GM10847 (cell line): ENCODE data around the gene LNPK.

Experiments
- POLR2A ChIP-seq: IDR thresholded peaks from 2 replicates; pipeline ENCODE4 v1.6.1; 2011; ENCODE audit not compliant: insufficient read length; ENCODE audit errors: extremely low read depth

Gene LNPK

DNA sequence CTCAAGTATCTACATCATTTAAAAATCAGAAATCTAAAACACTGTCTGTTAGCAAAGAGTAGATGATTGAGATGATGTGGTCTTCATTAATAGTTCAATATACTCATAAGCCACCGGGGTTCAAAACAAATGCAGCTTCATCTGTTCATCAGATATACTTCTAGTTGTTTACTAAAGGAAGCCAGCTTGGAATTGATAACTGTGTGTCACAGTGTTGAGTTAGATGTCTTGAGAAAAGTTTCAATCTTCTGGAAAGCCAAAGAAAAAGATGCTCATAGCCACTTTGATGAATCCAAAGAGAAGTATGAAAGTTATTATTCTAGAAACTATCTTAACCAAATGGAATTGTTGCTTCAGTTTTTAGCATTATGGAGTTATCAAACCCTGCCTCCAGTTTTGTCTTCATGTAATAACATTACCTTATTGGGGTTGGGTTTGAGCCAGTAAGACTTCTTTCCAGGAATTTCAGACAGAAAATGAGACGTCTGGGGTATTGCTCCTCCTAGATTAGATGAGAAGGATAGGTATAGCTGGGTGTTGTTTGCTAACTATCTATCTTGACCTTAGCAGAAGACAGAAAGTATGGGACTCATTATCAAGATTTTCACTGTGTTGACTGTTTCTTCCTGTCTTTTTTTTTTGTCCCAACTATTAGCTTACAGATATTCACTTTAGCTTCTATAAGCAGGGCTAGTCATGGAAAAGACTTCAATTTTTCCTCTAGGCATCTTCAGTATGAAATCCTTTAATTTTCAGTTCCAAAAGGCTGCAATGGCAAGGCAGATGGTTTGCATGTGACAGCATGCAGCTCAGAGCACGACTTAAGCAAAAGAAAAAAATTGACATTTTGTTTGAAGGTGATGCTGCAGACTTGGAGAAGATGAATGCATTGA is 66.5 kb downstream of the LNPK start:
- no peak for TF ChIP-seq POLR2A

DNA sequence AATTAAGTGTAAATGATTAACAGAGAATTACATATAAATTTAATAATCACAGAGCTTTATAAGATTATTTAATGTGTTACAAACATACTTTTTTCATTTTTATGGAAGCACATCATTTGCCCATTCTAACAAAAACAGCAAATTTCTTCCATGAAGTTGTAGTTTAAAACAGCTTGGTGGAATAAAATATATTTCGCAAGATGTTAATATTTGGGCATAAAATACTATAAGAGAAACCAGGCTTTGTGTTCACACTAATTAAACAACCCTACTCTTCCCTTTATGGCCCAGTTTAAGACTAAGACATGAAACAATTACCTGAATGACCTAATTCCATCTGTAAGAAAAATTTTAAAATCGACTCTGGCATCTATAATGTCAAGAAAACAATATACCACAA is 69.4 kb downstream of the LNPK start:
- TF ChIP-seq POLR2A: no peak

DNA sequence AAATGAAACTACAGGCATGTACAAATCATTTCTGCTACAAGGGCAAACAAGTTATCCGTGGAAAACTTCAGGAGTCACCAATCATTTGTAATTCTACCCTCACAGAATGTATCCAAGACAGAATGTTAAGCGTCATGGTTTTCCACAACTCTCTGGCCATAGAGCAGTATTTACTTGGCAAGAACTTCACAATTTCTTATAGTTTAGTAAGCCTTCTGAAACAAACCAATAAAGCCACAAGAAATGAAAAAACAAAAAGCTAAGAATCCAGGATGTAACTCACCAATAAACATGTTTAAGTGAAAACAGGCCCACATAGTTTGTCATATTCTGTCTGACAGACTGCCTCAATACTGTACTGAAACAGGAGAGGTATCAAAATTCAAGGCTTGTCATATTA is 70.3 kb downstream of the LNPK start:
- TF ChIP-seq POLR2A: no peak

- no peak for TF ChIP-seq POLR2A
These were observed 71.6 kb downstream of the LNPK start for GRCh38 chr2:175930504-175930903.

DNA sequence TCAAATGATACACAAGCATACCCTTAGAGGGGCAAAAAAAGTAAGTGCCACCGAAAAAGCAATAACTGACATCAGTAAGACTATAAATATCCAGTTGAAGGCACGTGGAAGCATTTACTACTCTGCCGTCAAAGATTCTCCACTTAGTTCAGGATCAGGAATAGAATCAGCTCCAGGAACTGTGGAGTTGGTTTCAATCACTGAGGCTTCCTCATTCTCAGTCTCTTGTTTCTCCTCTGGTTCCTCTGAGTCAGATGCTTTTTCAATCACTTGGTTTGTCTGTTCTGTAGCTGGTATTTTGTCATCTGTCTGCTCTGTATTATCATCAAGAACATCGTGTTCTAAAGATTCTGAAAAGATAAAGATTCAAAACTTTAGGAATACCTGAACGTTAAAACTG is 72.2 kb downstream of the LNPK start:
- TF ChIP-seq POLR2A: no peak

GRCh38 chr2:175926272-175926671 is 75.8 kb downstream of the LNPK start:
- no peak for TF ChIP-seq POLR2A

GRCh38 chr2:175922160-175922559 is 79.9 kb downstream of the LNPK start:
- TF ChIP-seq POLR2A: no peak

DNA sequence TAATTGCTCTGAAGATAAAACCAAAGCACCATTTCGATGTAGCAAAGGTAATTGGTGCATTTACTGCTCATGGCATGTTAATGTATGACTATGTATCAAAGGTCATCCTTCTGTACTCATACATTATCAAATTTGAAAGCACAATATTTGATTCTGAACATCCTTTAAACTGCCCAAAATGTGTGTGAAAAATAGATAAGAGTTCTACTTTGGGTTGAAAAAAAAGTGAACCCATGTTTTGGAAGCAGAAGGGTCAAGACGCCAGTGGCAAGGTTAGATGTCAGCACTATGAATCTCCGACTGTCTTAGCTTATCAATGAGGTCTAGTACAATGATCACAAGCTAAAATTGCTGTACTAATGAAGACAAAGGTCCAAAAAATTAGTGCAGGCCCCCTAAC is 83.1 kb downstream of the LNPK start:
- TF ChIP-seq POLR2A: no peak

- no peak for TF ChIP-seq POLR2A
These were observed 87.2 kb downstream of the LNPK start for GRCh38 chr2:175914846-175915245.

GRCh38 chr2:175904035-175904434 is 98.0 kb downstream of the LNPK start:
- no peak for TF ChIP-seq POLR2A

DNA sequence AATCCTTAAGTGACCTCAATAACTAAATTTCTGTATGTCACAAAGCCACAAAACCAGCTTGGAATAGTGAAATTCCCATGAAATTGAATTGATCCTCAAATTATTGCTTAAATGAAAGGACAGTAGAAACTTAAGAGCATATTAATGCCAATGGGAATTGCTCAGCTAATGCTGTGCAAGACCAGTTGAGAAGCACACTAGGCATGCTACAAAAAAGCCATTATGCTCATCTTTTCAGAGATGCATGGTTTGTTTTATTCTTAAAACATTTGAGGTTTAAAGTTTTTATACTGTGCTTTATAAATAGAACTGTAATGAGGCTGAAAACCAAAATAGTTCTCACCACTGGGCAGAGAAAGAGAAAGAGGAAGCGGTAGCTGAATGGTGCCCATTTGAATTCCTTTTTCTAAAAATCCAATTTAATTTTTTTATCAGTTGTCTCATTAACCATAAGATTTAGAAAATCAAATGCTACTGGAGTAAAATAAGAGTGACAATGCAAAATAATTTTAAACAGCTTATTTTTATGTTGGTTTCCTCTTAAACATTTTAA is 98.6 kb downstream of the LNPK start:
- TF ChIP-seq POLR2A: no peak

GRCh38 chr2:175892046-175892445 is 110.0 kb downstream of the LNPK start:
- no peak for TF ChIP-seq POLR2A

DNA sequence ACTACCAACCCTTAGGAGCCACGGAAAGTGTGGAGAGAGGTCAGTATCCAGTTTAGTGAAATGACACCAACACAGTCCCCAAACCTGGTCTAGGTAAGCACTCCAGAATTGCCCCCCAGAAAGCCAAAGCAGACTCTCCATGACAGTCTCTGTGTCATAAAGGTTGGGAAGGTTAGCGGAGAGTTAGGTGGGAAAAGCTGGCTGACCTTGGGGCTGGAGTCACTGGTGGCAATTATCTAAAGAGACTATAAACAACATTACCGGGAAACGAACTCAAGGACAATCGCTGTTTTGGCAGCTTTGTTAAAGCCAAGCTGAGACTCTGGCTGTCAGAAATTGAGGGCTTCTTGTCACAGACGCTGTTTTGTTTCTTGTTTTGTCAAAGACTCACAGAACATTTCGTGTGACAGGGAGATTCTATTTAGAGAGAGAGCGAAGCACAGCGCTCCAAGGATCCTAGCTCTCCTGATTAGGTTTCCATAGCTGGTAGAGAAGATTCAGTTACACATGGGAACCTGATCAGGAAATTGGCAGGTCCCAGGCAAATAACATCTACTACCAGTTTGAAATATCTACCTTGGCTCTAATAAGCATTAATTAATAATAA is 111.3 kb downstream of the LNPK start:
- TF ChIP-seq POLR2A: no peak

- TF ChIP-seq POLR2A: no peak
These were observed 112.3 kb downstream of the LNPK start for GRCh38 chr2:175889701-175890302.

- no peak for TF ChIP-seq POLR2A
These were observed 114.3 kb downstream of the LNPK start for GRCh38 chr2:175887776-175888175.
